GM21723 (cell line): ENCODE data around the gene FILIP1.

Source experiments
- ATAC-seq: cut with Tn5 transposase; IDR thresholded peaks from one replicate; pipeline ENCODE4 v1.9.1; 2021; ENCODE audit warnings: mild to moderate bottlenecking, moderate library complexity; ENCODE audit not compliant: unreplicated experiment

The FILIP1 gene

GRCh38 chr6:75302280-75302679, 191.3 kb downstream of the FILIP1 start:
- no peak for ATAC-seq

DNA sequence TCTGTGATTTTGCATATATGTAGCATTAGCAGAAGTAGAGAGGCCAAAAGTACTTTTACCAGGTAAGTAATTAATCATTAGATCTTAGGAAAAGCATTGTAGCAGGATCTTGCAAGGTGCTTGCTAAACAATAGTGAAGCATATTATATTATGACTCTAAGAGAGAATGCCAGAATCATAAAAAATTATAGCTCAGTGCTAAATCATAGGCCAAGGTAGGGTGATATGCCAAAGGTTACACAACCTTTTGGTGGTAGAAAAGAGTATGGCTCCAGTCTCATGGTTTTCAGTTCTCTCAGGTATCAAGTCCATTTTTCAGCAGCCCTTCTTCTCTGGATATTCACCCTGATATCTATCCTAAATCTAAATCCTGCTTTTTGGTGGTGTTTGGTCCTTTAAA, 192.1 kb downstream of the FILIP1 start:
- ATAC-seq: no peak

DNA sequence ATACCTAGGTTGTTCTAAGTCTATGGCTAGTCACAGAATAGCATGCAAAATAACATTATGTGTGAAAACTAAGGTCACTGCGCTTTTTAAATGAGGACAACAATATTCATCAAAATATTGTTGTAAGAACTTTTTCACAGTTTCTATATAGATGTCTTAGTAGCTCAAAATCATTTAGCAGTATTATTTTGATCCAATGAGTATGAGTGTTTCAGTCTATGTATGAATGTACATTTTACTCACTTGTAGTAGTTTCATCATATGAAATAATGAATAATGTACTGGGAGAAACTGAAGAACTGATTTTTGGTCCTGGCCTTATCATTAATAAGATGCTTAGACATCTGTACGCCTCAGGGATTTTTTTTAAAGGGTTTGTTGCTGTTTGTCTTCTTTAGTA, 192.5 kb downstream of the FILIP1 start:
- no peak for ATAC-seq

- no peak for ATAC-seq
Measured at GRCh38 chr6:75300531-75300855, 193.1 kb downstream of the FILIP1 start.

GRCh38 chr6:75299801-75300530, 193.6 kb downstream of the FILIP1 start:
- no peak for ATAC-seq

DNA sequence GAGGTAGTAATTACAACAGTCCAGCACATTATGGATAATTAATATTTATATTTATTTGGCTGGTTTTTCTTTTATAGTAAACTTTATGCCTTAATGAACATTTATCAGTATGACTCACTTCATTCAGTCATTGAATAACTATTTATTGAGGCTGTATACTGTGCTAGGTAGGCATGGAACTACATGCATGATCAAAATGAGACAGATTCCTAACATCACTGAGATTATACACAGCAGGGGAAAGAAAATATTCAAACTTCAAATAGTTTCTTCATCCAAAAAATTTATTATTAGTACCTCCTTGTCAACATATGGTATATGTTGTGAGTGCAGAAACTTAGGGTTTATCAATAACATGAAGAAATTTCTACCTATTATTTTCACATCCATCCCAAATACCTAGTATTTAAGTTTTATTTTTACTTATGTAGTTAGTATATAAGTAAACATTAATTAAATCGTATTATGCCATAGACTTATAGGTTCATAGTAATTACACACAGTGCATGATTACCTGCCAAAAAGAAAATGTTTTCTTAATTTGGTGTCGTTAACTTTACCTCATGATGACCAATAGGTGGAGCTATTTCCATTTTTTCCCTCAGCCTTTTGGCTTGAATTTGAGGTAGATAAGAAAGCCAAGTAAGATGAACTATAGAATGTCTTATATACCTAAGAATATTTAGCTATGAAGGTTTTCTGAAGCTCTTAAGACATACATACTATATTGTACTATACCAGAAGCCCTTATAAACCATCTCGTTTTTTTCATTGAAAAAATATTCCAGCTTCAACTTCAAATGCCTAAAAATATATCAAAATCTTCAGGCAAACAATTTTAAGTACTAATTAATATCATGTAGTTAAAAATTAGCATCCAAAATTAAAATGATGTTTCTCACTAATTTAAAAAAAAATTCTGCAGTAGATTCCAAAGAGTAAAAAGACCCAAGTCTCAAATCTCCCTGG, 196.5 kb downstream of the FILIP1 start:
- ATAC-seq: peak; percentile 89

DNA sequence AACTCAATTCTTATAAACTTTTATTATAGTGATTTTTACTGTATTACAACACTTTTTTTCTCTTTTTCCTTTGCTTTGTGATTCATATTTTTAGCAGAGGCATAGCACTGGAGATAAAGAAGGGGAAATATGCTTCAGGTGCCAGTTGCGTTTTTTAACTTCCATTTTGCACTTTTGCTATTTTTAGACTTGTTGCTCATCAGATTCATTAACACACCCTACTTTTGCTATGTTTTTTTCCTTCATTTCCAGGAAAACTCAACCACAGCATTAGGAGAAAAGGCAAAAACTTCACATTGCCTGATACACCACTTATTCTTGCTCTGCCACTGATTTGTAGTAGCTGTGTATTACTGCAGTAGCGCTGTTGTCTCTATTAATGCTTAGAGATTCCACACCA, 201.0 kb downstream of the FILIP1 start:
- ATAC-seq: no peak

GRCh38 chr6:75291744-75292143, 201.9 kb downstream of the FILIP1 start:
- ATAC-seq: no peak

DNA sequence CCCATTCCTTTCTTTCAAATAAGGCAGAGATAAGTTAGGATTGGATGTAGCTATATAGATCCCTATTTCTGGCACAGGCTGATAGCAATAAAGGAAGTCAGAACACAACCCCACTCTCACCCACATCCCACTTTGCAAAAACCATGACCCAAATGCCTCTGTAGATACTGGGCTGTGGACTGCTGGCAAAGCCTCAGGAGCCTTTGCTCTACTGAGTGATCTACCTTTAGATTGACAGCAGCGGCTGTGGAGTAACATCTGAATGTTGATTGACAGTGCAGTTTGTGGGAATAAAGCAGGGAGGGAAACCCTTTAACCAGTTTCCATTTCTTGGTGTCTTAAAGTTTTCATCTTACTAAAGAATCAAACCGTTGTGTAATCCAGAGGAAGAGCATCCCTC, 202.3 kb downstream of the FILIP1 start:
- ATAC-seq: no peak

- ATAC-seq: no peak
Measured at GRCh38 chr6:75290136-75290945, 203.3 kb downstream of the FILIP1 start.

- no peak for ATAC-seq
Measured at GRCh38 chr6:75288023-75288422, 205.6 kb downstream of the FILIP1 start.

DNA sequence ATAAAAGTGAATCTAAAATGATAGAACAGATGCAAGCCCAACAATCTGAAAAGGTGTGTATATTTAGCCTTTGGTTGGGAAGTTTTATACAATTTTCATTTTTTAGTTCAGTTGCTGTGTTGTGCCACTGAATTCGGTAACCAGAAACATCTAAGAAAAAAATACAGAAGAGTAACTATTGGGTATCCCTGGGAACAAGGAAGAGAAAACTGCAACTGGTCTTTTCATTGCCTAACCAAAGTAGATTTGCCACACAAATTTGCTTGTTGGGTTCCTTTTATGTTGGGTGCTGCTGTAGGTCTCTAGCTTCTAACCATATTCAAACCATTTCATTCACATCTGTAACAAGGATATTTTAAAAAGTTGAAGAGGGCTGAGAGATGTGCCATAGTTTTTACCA, 206.2 kb downstream of the FILIP1 start:
- no peak for ATAC-seq

DNA sequence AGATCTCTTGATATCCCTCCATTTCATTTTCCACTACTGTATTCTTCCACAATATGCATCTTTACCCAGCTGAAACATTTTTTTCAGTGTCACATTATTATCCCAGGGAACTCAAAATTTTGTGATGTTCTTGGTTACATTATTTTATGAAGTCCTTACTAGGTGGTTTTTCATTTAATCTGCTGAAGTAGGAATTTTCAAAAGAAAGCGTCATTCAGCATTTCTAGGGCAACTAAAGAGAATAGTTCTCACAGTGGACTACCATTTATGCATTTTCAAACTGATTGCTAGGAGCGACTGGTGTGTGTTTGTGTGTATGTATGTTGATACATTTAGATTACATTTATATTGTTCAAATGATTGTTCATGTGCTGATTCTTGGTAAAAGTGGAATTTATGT, 206.6 kb downstream of the FILIP1 start:
- no peak for ATAC-seq

- ATAC-seq: peak; percentile 17
Measured at GRCh38 chr6:75285283-75285639, 208.3 kb downstream of the FILIP1 start.

- ATAC-seq: peak; percentile 90
Measured at GRCh38 chr6:75284632-75285282, 208.8 kb downstream of the FILIP1 start, which contains the start of gene TMEM30A. TSS of gene TMEM30A (minus strand) at chr6:75284792. CDS start at chr6:75284638, 154 bp downstream.

- ATAC-seq: peak; percentile 27
Measured at GRCh38 chr6:75283907-75284631, 209.5 kb downstream of the FILIP1 start.

- ATAC-seq: no peak
Measured at GRCh38 chr6:75282706-75283105, 210.9 kb downstream of the FILIP1 start.

- ATAC-seq: no peak
Measured at GRCh38 chr6:75281653-75282052, 211.9 kb downstream of the FILIP1 start.

GRCh38 chr6:75280131-75280855, 213.3 kb downstream of the FILIP1 start:
- ATAC-seq: no peak
